SK-N-MC (cell line): ENCODE data around the gene DGKI.

ENCODE experiments used
- EZH2 ChIP-seq: fragments of 200-600 bp; sonication (generic); IDR thresholded peaks from one replicate; pipeline ENCODE4 v1.6.1; 2017; ENCODE audit warnings: antibody characterized with exemption
- FOXP2 ChIP-seq: optimal IDR thresholded peaks from 2 replicates; pipeline ENCODE3; 2011; ENCODE audit warnings: mild to moderate bottlenecking, moderate library complexity; ENCODE audit not compliant: insufficient read depth; ENCODE audit errors: extremely low read length, control extremely low read depth

DNA sequence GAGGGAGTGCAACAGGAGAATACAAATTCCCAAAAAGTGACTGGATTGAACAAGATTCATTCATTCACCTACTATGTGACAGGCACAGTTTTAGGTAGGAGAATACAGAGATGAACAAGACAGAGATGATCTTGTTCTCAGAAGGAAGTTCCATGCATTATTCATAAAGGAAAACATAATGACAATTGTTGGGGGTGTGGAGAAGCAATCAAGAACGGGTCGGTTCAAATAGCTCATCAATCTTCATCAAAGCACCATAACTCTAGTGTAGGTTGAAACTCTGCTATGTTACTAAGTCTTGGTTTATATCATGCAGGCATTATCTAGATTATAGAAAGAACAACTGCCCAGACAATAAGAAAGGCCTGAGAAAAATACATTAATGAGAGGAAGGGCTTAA, 243.7 kb downstream of the DGKI start:
- no peak for TF ChIP-seq FOXP2
- TF ChIP-seq EZH2, result no peak
